ENCODE measurements around the gene IFNL3. TPM values are rescaled to one million over a fixed set of nuclear protein-coding genes. Genes with fewer than 3 reads are reported as not detected.

IFNL3 gene
- polyA plus RNA-seq, 3 donors = not detected

- intact Hi-C loops (cut with micrococcal nuclease) = no loop called here
- H3K4me3 Mint-ChIP-seq = no peak overlapping the region
- H3K9me3 Mint-ChIP-seq = peaks cover 0 to 7% (median 2%) of the 10 kb centered on the region in 7 donors
- TF ChIP-seq CTCF (IDR thresholded peaks at IDR 0.05) = no peak
- no peak overlapping the region for H3K4me3 ChIP-seq (replicated peaks in 1 of 3; ENCODE audit: low read depth in 2 of 3, low read length in 3 of 3)
- H3K27ac ChIP-seq (ENCODE audit: low read depth in 1 of 2, low read length in 2 of 2) = no peak overlapping the region
- H3K27me3 Mint-ChIP-seq (ENCODE audit: low read depth in 3 of 3) = peaks cover 39 to 68% (median 43%) of the 10 kb centered on the region in 3 donors
- H3K4me1 ChIP-seq (ENCODE audit: control insufficient read depth in 1 of 2, insufficient read depth in 2 of 2, low read length in 2 of 2) = no peaks in the 10 kb centered on the region
- H3K9ac ChIP-seq (ENCODE audit: insufficient read depth, low read length, poor library complexity, severe bottlenecking) = no peak overlapping the region
- WGBS (ENCODE audit: insufficient coverage) = 22% methylated on average over 6 of the region's 7 CpGs
- H3K27ac Mint-ChIP-seq = no peak overlapping the region
- H4K20me1 ChIP-seq (ENCODE audit: insufficient read depth, low read length) = no peaks in the 10 kb centered on the region
- no peak overlapping the region for H2AFZ ChIP-seq (ENCODE audit: insufficient read depth, low read depth, low read length, poor library complexity, severe bottlenecking)
- peaks cover 10 to 42% of the 10 kb centered on the region in 2 donors for H3K27me3 ChIP-seq (ENCODE audit: control insufficient read depth in 2 of 2, insufficient read depth in 2 of 2, low read length in 2 of 2)
- no peak for DNase-seq
- no peak overlapping the region for H3K4me2 ChIP-seq (replicated peaks; ENCODE audit: extremely low read depth, low read length, poor library complexity, severe bottlenecking)
- no peaks in the 10 kb centered on the region for H3K79me2 ChIP-seq (ENCODE audit: insufficient read depth, low read length)
- H3K9me3 ChIP-seq (replicated peaks in 1 of 2; ENCODE audit: control insufficient read depth in 1 of 2, insufficient read depth in 1 of 2, low read length in 2 of 2) = peaks cover 0 to 9% of the 10 kb centered on the region in 2 donors
- H3K4me1 Mint-ChIP-seq = peaks cover 3% of the 10 kb centered on the region
- H3K36me3 Mint-ChIP-seq = peaks cover 0 to 2% of the 10 kb centered on the region in 2 donors
- H3K36me3 ChIP-seq (replicated peaks in 1 of 2; ENCODE audit: control insufficient read depth in 1 of 2, insufficient read depth in 2 of 2, low read length in 2 of 2) = no peaks in the 10 kb centered on the region
Observed at GRCh38 chr19:39196320-39196719, 48.5 kb downstream of the IFNL3 start.

GRCh38 chr19:39195755-39196154, 49.1 kb downstream of the IFNL3 start:
- Mint-ChIP-seq H3K4me3 (no peak overlapping the region), H3K36me3 (peaks cover 0 to 2% of the 10 kb centered on the region in 2 donors), H3K27ac (no peak overlapping the region), H3K27me3 (ENCODE audit: low read depth in 3 of 3) (peaks cover 36 to 65% (median 38%) of the 10 kb centered on the region in 3 donors), H3K9me3 (peaks cover 0 to 7% (median 2%) of the 10 kb centered on the region in 7 donors), H3K4me1 (peaks cover 3% of the 10 kb centered on the region)
- Histone ChIP-seq H4K20me1 (ENCODE audit: insufficient read depth, low read length) (no peaks in the 10 kb centered on the region), H2AFZ (ENCODE audit: insufficient read depth, low read depth, low read length, poor library complexity, severe bottlenecking) (no peak overlapping the region), H3K4me3 (replicated peaks in 1 of 3; ENCODE audit: low read depth in 2 of 3, low read length in 3 of 3) (no peak overlapping the region), H3K36me3 (replicated peaks in 1 of 2; ENCODE audit: control insufficient read depth in 1 of 2, insufficient read depth in 2 of 2, low read length in 2 of 2) (no peaks in the 10 kb centered on the region), H3K4me2 (replicated peaks; ENCODE audit: extremely low read depth, low read length, poor library complexity, severe bottlenecking) (no peak overlapping the region), H3K79me2 (ENCODE audit: insufficient read depth, low read length) (no peaks in the 10 kb centered on the region), H3K27me3 (ENCODE audit: control insufficient read depth in 2 of 2, insufficient read depth in 2 of 2, low read length in 2 of 2) (peaks cover 10 to 40% of the 10 kb centered on the region in 2 donors), H3K9ac (ENCODE audit: insufficient read depth, low read length, poor library complexity, severe bottlenecking) (no peak overlapping the region), H3K27ac (ENCODE audit: low read depth in 1 of 2, low read length in 2 of 2) (no peak overlapping the region), H3K9me3 (replicated peaks in 1 of 2; ENCODE audit: control insufficient read depth in 1 of 2, insufficient read depth in 1 of 2, low read length in 2 of 2) (peaks cover 0 to 9% of the 10 kb centered on the region in 2 donors), H3K4me1 (ENCODE audit: control insufficient read depth in 1 of 2, insufficient read depth in 2 of 2, low read length in 2 of 2) (no peaks in the 10 kb centered on the region)
- 41% methylated on average over 7 of the region's 9 CpGs for WGBS (ENCODE audit: insufficient coverage)
- no peak for TF ChIP-seq CTCF (IDR thresholded peaks at IDR 0.05)
- no peak for DNase-seq
- intact Hi-C loops (cut with micrococcal nuclease) = no loop called here

All from CD14-positive monocyte (primary cell).